Loucy (cell line): ENCODE measurements around the gene EML1.

Experiments
- EZH2phosphoT487 ChIP-seq: fragments of 200-600 bp; IDR thresholded peaks from 2 replicates; pipeline ENCODE4 v1.6.1; 2018; ENCODE audit warnings: antibody characterized with exemption, mild to moderate bottlenecking, moderate library complexity, borderline replicate concordance
- TF ChIP-seq, protein P1 (sequence below): fragments of 200-600 bp; sonication (generic); conservative IDR thresholded peaks from 2 replicates; pipeline ENCODE4 v1.5.1; 2014; ENCODE audit warnings: mild to moderate bottlenecking, antibody characterized with exemption, low read length

DNA sequence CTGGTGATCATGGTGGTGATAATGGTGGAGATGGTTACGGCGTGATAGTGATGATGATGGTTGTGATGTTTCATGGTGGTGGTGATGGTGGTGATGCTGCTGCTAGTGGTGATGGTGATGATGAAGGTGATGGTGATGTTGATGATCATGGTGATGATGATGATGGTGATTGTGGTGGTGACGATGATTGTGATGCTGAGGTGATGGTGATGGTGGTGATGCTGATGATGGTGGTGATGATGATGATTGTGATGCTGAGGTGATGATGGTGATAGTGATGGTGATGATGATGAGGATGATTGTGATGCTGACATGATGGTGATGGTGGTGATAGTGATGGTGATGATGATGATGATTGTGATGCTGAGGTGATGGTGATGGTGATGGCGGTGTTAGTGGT, 158.8 kb downstream of the EML1 start:
- TF ChIP-seq, protein P1, sequence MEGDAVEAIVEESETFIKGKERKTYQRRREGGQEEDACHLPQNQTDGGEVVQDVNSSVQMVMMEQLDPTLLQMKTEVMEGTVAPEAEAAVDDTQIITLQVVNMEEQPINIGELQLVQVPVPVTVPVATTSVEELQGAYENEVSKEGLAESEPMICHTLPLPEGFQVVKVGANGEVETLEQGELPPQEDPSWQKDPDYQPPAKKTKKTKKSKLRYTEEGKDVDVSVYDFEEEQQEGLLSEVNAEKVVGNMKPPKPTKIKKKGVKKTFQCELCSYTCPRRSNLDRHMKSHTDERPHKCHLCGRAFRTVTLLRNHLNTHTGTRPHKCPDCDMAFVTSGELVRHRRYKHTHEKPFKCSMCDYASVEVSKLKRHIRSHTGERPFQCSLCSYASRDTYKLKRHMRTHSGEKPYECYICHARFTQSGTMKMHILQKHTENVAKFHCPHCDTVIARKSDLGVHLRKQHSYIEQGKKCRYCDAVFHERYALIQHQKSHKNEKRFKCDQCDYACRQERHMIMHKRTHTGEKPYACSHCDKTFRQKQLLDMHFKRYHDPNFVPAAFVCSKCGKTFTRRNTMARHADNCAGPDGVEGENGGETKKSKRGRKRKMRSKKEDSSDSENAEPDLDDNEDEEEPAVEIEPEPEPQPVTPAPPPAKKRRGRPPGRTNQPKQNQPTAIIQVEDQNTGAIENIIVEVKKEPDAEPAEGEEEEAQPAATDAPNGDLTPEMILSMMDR = no peak
- no peak for TF ChIP-seq EZH2phosphoT487
